Left lobe of liver (tissue), 2 donors: ENCODE data around the gene UST. TPM values are rescaled to one million over a fixed set of nuclear protein-coding genes. Genes with fewer than 3 reads are reported as not detected.
"Not testable (repeated sequence)": the region's sequence is repeated elsewhere in the genome, so short reads cannot be mapped to it uniquely, and the experiment has no call there.

Source experiments
- ATAC-seq: fragments of 200-7000 bp; cut with Tn5 transposase; one replicate; pipeline ENCODE4 v1.9.1; 2020; ENCODE audit warnings: mild to moderate bottlenecking, moderate library complexity
- DNase-seq: peaks from one replicate; pipeline ENCODE4 v3.0.0-alpha.2; 2020; ENCODE audit warnings: low spot score
- total RNA-seq: library from RNA; stranded (reverse); gene quantifications from one replicate; pipeline ENCODE4 v1.2.1, GENCODE V29; 2021
- donor health status: DM: no; HTN: no; CAD: no; lungs with moderate emphysema.
- donor health status: DM: no; HTN: yes; CAD: no.

The UST gene
- total RNA-seq, 1 donor from 2014 or later = 0.58 TPM

GRCh38 chr6:148934539-148934938 is 187.7 kb downstream of the UST start:
- ATAC-seq (no peak), DNase-seq (no peak)

DNA sequence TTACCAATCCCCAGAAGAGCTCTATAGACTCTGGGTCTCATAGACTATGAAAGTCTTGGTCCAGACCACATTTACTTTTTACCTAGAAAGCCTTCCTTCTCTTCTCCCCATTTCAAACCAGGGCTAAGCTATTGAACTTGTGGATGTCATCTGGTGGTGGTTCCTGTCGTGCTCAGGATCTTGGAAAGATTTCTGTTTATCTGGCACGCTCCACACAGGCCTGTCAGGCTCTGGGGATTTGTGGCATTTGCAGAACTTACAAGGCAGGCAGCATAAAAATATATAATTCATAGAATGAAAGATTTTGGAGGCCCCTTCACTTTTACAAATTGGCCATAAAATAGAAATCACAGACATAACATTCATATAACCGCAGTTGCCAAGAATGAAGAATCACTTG is 188.1 kb downstream of the UST start:
- no peak for DNase-seq
- no peak for ATAC-seq

GRCh38 chr6:148935705-148936435 is 189.0 kb downstream of the UST start:
- DNase-seq (no peak), ATAC-seq (no peak)

GRCh38 chr6:148943451-148943850 is 196.6 kb downstream of the UST start:
- ATAC-seq (no peak), DNase-seq (no peak)

GRCh38 chr6:148944608-148945007 is 197.8 kb downstream of the UST start:
- no peak for DNase-seq
- no peak for ATAC-seq

DNA sequence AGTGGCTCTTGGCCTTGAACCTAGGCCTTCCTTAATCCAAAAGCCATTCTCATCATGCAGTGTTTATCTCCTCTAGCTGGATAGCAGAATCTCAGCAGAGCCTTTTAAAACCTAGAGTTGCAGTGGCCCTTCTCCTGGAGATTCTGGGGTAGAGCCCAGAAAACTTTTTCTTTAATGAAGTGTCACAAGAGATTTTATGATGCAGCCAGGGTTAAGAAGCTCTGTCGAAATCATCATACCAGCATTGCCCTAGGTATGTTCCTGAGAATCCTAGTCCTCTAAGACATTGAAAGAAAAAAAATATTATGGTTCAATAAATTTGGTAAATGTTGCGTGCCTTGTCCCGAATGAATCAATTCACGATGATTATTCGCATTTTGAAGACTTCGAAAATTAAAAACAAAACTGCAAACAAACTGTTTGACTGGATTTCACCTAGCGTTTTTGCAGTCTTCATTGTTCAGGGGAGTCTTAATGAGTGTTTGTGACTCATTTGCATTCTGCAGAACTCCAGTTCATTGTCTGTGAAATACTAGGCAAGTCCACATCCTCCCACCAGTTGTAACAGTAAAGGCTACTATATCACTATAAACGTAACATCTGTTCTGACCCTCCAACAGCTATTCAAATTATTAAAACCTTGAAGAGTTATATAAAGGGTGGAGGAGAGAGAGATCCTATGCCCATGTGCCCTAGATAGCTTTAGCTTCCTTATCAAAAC is 198.6 kb downstream of the UST start:
- no peak for ATAC-seq
- no peak for DNase-seq

DNA sequence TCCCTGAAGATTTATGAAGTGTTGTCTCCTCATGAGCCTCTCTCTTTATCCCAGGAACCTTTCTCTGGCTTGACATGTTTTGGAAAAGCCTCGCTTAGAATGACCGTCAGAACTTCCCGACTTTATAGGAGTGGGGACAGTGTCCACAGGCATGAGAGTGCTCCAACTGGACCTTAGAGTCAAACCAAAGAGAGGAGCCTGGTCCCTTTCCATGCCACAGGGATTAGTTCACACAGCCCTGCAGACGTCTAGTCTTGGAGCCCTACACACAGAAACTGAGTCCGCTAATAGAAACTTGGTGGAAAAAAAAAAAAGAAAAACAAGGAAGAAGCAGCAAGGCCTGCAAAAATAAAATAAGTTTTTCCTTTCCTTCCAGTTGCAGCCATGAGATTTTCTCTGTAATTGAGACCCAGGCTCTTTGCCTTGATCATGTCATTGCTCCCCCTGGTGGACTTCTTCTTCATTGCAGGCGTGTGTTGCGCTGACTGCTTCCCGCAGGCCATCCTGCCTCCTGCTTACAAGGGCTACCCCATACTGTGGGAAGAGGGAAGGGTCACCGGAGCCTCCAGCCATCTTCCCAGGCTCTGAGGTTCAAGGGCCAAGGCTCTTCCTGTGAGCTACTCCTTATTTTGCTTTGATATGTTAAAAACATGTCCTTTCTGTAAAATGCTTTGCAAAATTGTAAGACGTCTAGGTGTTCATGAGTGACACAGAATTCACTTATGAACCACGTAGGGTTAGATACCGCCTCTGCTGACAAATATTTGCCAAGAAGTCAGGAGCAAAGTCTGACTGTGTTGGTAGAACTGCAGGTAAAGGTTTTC is 201.0 kb downstream of the UST start:
- DNase-seq (peak; percentile 76), ATAC-seq (peak; percentile 99)

- ATAC-seq (no peak), DNase-seq (no peak)
These were observed 204.8 kb downstream of the UST start for GRCh38 chr6:148951662-148952061.

GRCh38 chr6:148952147-148953035 is 205.6 kb downstream of the UST start:
- ATAC-seq = no peak
- no peak for DNase-seq

DNA sequence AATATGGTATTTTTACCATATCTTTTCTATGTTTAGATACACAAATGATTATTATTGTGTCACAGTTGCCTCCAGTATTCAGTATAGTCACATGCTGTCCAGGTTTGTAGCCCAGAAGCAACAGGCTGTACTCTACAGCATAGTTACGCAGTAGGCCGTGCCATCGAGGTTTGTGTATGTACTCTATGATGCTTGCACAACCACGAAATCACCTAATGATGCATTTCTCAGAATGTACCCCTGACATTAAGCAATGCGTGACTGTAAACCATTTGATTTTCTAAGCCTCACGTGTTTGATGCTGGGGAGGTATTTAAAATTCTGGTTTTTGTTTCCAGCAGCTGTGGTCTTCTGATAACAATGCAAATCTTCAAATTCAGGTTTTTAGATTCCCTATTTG is 207.6 kb downstream of the UST start:
- DNase-seq (no peak), ATAC-seq (no peak)

GRCh38 chr6:148954934-148955333 is 208.1 kb downstream of the UST start:
- no peak for DNase-seq

DNA sequence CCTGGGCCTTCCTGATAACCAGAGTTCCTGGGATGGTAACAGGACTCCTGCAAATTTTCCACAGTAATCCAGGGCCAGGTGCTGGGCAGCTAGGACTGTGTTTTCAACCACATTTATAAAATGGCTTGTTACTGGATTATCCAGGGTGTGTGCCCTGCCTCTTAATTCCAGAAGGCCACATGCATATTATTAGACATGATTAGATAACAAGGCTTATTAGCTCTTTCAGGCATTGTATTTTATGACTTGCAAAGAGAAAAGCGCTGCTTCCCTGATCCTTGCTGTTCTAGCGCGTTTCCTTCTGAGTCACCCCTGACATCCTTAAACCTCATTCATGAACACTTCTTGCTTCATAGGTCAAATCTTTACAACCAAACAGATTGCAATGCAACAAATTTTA is 208.6 kb downstream of the UST start:
- no peak for DNase-seq
- ATAC-seq = no peak

More at GRCh38 chr6:148954934-148955333, 208.1 kb downstream of the UST start:
- no peak for ATAC-seq

- not testable (repeated sequence) for ATAC-seq, DNase-seq
These were observed 209.3 kb downstream of the UST start for GRCh38 chr6:148956163-148956562.

GRCh38 chr6:148957752-148958151 is 210.9 kb downstream of the UST start:
- no peak for ATAC-seq
- DNase-seq = no peak

- ATAC-seq (no peak), DNase-seq (no peak)
These were observed 212.2 kb downstream of the UST start for GRCh38 chr6:148959008-148959407.

- no peak for DNase-seq
- no peak for ATAC-seq
These were observed 212.7 kb downstream of the UST start for GRCh38 chr6:148959501-148959900.

DNA sequence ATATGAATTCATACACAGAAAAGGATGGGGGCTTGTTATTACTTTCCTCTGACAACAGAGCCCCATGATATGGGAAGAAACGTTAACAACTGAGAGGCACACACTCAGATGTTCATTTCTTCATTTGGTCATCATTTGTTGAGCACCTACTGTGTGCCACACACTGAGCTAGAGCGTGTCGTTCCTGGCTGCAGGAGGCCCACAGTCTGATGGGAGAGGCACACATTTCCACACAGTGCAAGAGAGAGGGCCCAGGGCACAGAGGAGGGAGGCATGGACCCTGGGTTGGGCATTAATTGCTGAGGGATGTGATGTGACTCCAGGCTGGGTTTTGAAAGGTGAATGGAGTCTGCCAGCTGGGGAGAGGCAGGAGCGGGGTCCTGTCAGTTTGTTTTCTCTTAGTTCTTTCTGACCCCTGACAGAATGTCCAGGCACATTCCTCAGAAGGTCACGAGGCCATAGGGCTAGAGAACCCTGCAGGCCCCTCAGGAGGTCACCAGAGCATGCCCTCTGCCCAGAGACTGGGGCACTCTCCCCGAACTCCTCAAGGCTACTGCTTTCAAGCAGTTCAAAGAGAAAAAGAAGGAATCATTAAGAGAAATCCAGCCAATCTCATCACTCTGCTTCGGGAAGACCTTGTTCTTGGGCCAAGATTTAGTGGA is 216.2 kb downstream of the UST start:
- ATAC-seq = no peak
- no peak for DNase-seq

GRCh38 chr6:148963738-148964137 is 216.9 kb downstream of the UST start:
- ATAC-seq (no peak), DNase-seq (no peak)

GRCh38 chr6:148964467-148964866 is 217.6 kb downstream of the UST start:
- no peak for DNase-seq
- ATAC-seq = no peak

GRCh38 chr6:148965287-148965686 is 218.5 kb downstream of the UST start:
- ATAC-seq (no peak), DNase-seq (no peak)
